ENCODE data around the gene P2RX1.
A peak's percentile ranks its signal among the peaks of the same experiment; 100 is the strongest.

Gene P2RX1

GRCh38 chr17:3890082-3890877 lies 26.0 kb downstream of the P2RX1 start:
- no peak overlapping the region for H3K4me3 ChIP-seq (ENCODE audit: low read depth, low read length)
- in situ Hi-C loops (cut with HindIII; ENCODE audit: low sequenced_read_pairs): no loop called here
- DNase-seq (ENCODE audit: low read depth, low spot score): peak; percentile 93
- TF ChIP-seq CTCF (IDR thresholded peaks at IDR 0.05; ENCODE audit: low read depth, low read length): no peak

GRCh38 chr17:3889325-3890012 lies 26.8 kb downstream of the P2RX1 start:
- peak; percentile 17 for DNase-seq (ENCODE audit: low read depth, low spot score)
- no peak for TF ChIP-seq CTCF (IDR thresholded peaks at IDR 0.05; ENCODE audit: low read depth, low read length)
- H3K4me3 ChIP-seq (ENCODE audit: low read depth, low read length): no peak overlapping the region
- in situ Hi-C loops (cut with HindIII; ENCODE audit: low sequenced_read_pairs): no loop called here

- TF ChIP-seq CTCF (IDR thresholded peaks at IDR 0.05; ENCODE audit: low read depth, low read length): no peak
- in situ Hi-C loops (cut with HindIII; ENCODE audit: low sequenced_read_pairs): no loop called here
- DNase-seq (ENCODE audit: low read depth, low spot score): peak; percentile 95
- H3K4me3 ChIP-seq (ENCODE audit: low read depth, low read length): no peak overlapping the region
These were observed 27.7 kb downstream of the P2RX1 start for GRCh38 chr17:3888343-3889171.

GRCh38 chr17:3887804-3888203 lies 28.5 kb downstream of the P2RX1 start:
- DNase-seq (ENCODE audit: low read depth, low spot score): peak; percentile 29
- no peak overlapping the region for H3K4me3 ChIP-seq (ENCODE audit: low read depth, low read length)
- in situ Hi-C loops (cut with HindIII; ENCODE audit: low sequenced_read_pairs): no loop called here
- TF ChIP-seq CTCF (IDR thresholded peaks at IDR 0.05; ENCODE audit: low read depth, low read length): no peak

GRCh38 chr17:3887394-3887793 lies 28.9 kb downstream of the P2RX1 start:
- no peak overlapping the region for H3K4me3 ChIP-seq (ENCODE audit: low read depth, low read length)
- no peak for TF ChIP-seq CTCF (IDR thresholded peaks at IDR 0.05; ENCODE audit: low read depth, low read length)

GRCh38 chr17:3886776-3887175 lies 29.5 kb downstream of the P2RX1 start:
- in situ Hi-C loops (cut with HindIII; ENCODE audit: low sequenced_read_pairs): no loop called here
- no peak for TF ChIP-seq CTCF (IDR thresholded peaks at IDR 0.05; ENCODE audit: low read depth, low read length)
- no peak overlapping the region for H3K4me3 ChIP-seq (ENCODE audit: low read depth, low read length)
- DNase-seq (ENCODE audit: low read depth, low spot score): no peak

More at GRCh38 chr17:3887394-3887793, 28.9 kb downstream of the P2RX1 start:
- in situ Hi-C loops (cut with HindIII; ENCODE audit: low sequenced_read_pairs): no loop called here
- no peak for DNase-seq (ENCODE audit: low read depth, low spot score)

Measured in astrocyte of the spinal cord (primary cell).